HepG2 (cell line): ENCODE measurements around the gene DGAT2. TPM values are rescaled to one million over a fixed set of nuclear protein-coding genes. Genes with fewer than 3 reads are reported as not detected.
"Not testable (repeated sequence)": the region's sequence is repeated elsewhere in the genome, so short reads cannot be mapped to it uniquely, and the experiment has no call there.

ENCODE experiments used
- FOXA1 ChIP-seq, 2 experiments: fragments of 450-650 bp in 1 of 2; sonication (generic) in 1 of 2; formaldehyde crosslinking in 1 of 2; IDR thresholded peaks; 2 replicates each; pipeline versions ENCODE4 v1.4.0 to v1.6.1; 2016 to 2020; ENCODE audit warnings: missing genetic modification reagents in 1 of 2
- FOXA3 ChIP-seq: IDR thresholded peaks from 2 replicates; pipeline ENCODE4 v1.6.1; 2016; ENCODE audit warnings: missing genetic modification reagents, missing compliant biosample characterization
- FOXP1 ChIP-seq, 2 experiments: fragments of 450-650 bp in 1 of 2; IDR thresholded peaks; 2 replicates each; pipeline ENCODE4 v1.6.1; 2017 to 2018; ENCODE audit warnings: antibody characterized with exemption in 1 of 2
- GATAD2A ChIP-seq: IDR thresholded peaks from 2 replicates; pipeline ENCODE4 v1.6.1; 2016
- MYC ChIP-seq: sonication (generic); formaldehyde crosslinking; IDR thresholded peaks from 2 replicates; pipeline ENCODE4 v1.9.0; 2021; ENCODE audit warnings: missing genetic modification reagents, borderline replicate concordance
- PATZ1 ChIP-seq: sonication (generic); formaldehyde crosslinking; IDR thresholded peaks from 2 replicates; pipeline ENCODE4 v1.4.0; 2020; ENCODE audit warnings: missing genetic modification reagents
- PAXIP1 ChIP-seq: sonication (generic); formaldehyde crosslinking; conservative IDR thresholded peaks from 2 replicates; pipeline ENCODE4 v1.4.0; 2020; ENCODE audit warnings: mild to moderate bottlenecking, missing genetic modification reagents, moderate library complexity
- SAP130 ChIP-seq: IDR thresholded peaks from 2 replicates; pipeline ENCODE4 v1.6.1; 2016; ENCODE audit warnings: low read depth
- ZNF281 ChIP-seq: sonication (generic); formaldehyde crosslinking; IDR thresholded peaks from 2 replicates; pipeline ENCODE4 v1.4.0; 2020; ENCODE audit warnings: missing genetic modification reagents, borderline replicate concordance
- polyA plus RNA-seq, 8 experiments: library from polyadenylated mRNA; depleted of rRNA in 3 of 8; stranded (reverse) in 7 of 8; unstranded in 1 of 8; fragments of >200 nt; fragmentation: Illumina TruSeq in 4 of 8; extraction: Trizol in 4 of 8; gene quantifications; 2 replicates each; pipeline versions ENCODE4 v1.2.1 to v1.2.3, GENCODE V29; 2011 to 2016; ENCODE audit warnings: low read depth in 4 of 8, missing spikeins in 1 of 8, mixed read lengths in 1 of 8; ENCODE audit not compliant: insufficient read depth in 1 of 8
- total RNA-seq, 5 experiments: library from RNA; depleted of rRNA; stranded (reverse); fragments of >200 nt; fragmentation: Illumina TruSeq; extraction: Trizol; gene quantifications; 2 replicates each; pipeline ENCODE4 v1.2.3, GENCODE V29; 2016; ENCODE audit warnings: low read depth in 1 of 5
- TF ChIP-seq, protein P1 (sequence below): IDR thresholded peaks from 2 replicates; pipeline ENCODE4 v1.4.0; 2020; ENCODE audit warnings: mild to moderate bottlenecking, missing genetic modification reagents

The DGAT2 gene
- total and polyA plus RNA-seq, 2 of the 13 experiments (the other 11 are each of a cell fraction or from before 2014, with no cell fraction given), result 39.0 to 65.6 TPM

GRCh38 chr11:75748729-75749273, 19.8 kb upstream of the DGAT2 start (continued):
- TF ChIP-seq PATZ1 (CRISPR knock-in tag), result 0 out of 2 replicates have a peak, but pooled peaks have one; percentile 22
- not testable (repeated sequence) for TF ChIP-seq FOXP1, FOXA1 (IDR thresholded peaks at IDR 0.05)
- 0 out of 2 replicates have a peak, but pooled peaks have one; percentile 12 for TF ChIP-seq FOXP1 (CRISPR knock-in tag; IDR thresholded peaks at IDR 0.05)
- peak; percentile 88 for TF ChIP-seq FOXA1 (CRISPR knock-in tag; IDR thresholded peaks at IDR 0.05)
- peak; percentile 79 for TF ChIP-seq FOXA3 (CRISPR knock-in tag)
- TF ChIP-seq, protein P1, sequence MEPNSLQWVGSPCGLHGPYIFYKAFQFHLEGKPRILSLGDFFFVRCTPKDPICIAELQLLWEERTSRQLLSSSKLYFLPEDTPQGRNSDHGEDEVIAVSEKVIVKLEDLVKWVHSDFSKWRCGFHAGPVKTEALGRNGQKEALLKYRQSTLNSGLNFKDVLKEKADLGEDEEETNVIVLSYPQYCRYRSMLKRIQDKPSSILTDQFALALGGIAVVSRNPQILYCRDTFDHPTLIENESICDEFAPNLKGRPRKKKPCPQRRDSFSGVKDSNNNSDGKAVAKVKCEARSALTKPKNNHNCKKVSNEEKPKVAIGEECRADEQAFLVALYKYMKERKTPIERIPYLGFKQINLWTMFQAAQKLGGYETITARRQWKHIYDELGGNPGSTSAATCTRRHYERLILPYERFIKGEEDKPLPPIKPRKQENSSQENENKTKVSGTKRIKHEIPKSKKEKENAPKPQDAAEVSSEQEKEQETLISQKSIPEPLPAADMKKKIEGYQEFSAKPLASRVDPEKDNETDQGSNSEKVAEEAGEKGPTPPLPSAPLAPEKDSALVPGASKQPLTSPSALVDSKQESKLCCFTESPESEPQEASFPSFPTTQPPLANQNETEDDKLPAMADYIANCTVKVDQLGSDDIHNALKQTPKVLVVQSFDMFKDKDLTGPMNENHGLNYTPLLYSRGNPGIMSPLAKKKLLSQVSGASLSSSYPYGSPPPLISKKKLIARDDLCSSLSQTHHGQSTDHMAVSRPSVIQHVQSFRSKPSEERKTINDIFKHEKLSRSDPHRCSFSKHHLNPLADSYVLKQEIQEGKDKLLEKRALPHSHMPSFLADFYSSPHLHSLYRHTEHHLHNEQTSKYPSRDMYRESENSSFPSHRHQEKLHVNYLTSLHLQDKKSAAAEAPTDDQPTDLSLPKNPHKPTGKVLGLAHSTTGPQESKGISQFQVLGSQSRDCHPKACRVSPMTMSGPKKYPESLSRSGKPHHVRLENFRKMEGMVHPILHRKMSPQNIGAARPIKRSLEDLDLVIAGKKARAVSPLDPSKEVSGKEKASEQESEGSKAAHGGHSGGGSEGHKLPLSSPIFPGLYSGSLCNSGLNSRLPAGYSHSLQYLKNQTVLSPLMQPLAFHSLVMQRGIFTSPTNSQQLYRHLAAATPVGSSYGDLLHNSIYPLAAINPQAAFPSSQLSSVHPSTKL (CRISPR knock-in tag), result peak; percentile 62
- TF ChIP-seq SAP130 (CRISPR knock-in tag), result peak; percentile 22; the same call in 1 of the 2 replicates
- TF ChIP-seq ZNF281, result peak; percentile 94
- peak; percentile 17; the same call in 1 of the 2 replicates for TF ChIP-seq MYC
- 0 out of 2 replicates have a peak, but pooled peaks have one; percentile 19 for TF ChIP-seq PAXIP1
- 0 out of 2 replicates have a peak, but pooled peaks have one; percentile 40 for TF ChIP-seq GATAD2A
